Pons (tissue), 1 donor: ENCODE measurements around the gene RS1.

ENCODE experiments used
- DNase-seq: peaks from one replicate; pipeline ENCODE4 v3.0.0-alpha.2; 2016; ENCODE audit warnings: low spot score

The RS1 gene

GRCh38 chrX:18598413-18598812 lies 73.5 kb downstream of the RS1 start:
- DNase-seq, result no peak

- DNase-seq, result no peak
Observed at GRCh38 chrX:18596096-18596495, 75.8 kb downstream of the RS1 start.

GRCh38 chrX:18594079-18594478 lies 77.8 kb downstream of the RS1 start:
- DNase-seq, result no peak

GRCh38 chrX:18591834-18592233 lies 80.1 kb downstream of the RS1 start:
- DNase-seq, result no peak
